Natural killer cell (primary cell): ENCODE measurements around the gene CORO7. TPM values are rescaled to one million over a fixed set of nuclear protein-coding genes. Genes with fewer than 3 reads are reported as not detected.

Experiments used
- ATAC-seq, 3 donors: fragments of 150-1000 bp in 2 of 3; fragments of 200-7000 bp in 1 of 3; cut with Tn5 transposase; 1 replicate in 1 of 3; 2 replicates in 2 of 3; pipeline ENCODE4 v1.10.0; 2021; ENCODE audit warnings: mild to moderate bottlenecking in 2 of 3, moderate library complexity in 2 of 3
- DNase-seq, 2 donors: peaks; one replicate each; pipeline versions ENCODE4 v3.0.0 to v3.0.0-alpha.2; 2013 to 2021; ENCODE audit warnings: mixed read lengths in 1 of 2
- H3K27ac ChIP-seq: one replicate; pipeline ENCODE4 v1.5.1; 2013; ENCODE audit warnings: mild to moderate bottlenecking, low read length
- H3K27me3 ChIP-seq: one replicate; pipeline ENCODE4 v1.6.1; 2013; ENCODE audit warnings: low read length; ENCODE audit not compliant: control insufficient read depth, insufficient read depth
- H3K36me3 ChIP-seq: one replicate; pipeline ENCODE4 v1.6.1; 2013; ENCODE audit warnings: low read length; ENCODE audit not compliant: control insufficient read depth, insufficient read depth
- H3K4me1 ChIP-seq: one replicate; pipeline ENCODE4 v1.6.1; 2013; ENCODE audit warnings: low read length; ENCODE audit not compliant: control insufficient read depth, insufficient read depth
- H3K4me3 ChIP-seq: one replicate; pipeline ENCODE4 v1.5.1; 2013; ENCODE audit warnings: low read length
- H3K9me3 ChIP-seq: one replicate; pipeline ENCODE4 v1.6.1; 2013; ENCODE audit warnings: low read length; ENCODE audit not compliant: control insufficient read depth, insufficient read depth
- H3K27ac Mint-ChIP-seq, 2 donors: one replicate each; pipeline ENCODE4 v1.8.0; 2022; ENCODE audit warnings: mild to moderate bottlenecking in 2 of 2, mixed read lengths in 2 of 2, moderate library complexity in 1 of 2
- H3K27me3 Mint-ChIP-seq, 2 donors: one replicate each; pipeline ENCODE4 v1.8.0; 2022; ENCODE audit warnings: low read depth in 2 of 2, mixed read lengths in 2 of 2
- H3K36me3 Mint-ChIP-seq: one replicate; pipeline ENCODE4 v1.8.0; 2022; ENCODE audit warnings: mixed read lengths
- H3K4me1 Mint-ChIP-seq, 2 donors: one replicate each; pipeline ENCODE4 v1.8.0; 2022; ENCODE audit warnings: mixed read lengths in 2 of 2
- H3K4me3 Mint-ChIP-seq: one replicate; pipeline ENCODE4 v1.8.0; 2022; ENCODE audit warnings: mild to moderate bottlenecking, moderate library complexity, mixed read lengths
- H3K9me3 Mint-ChIP-seq, 2 donors: one replicate each; pipeline ENCODE4 v1.8.0; 2022; ENCODE audit warnings: mixed read lengths in 2 of 2
- CTCF ChIP-seq: fragments of 200-600 bp; IDR thresholded peaks from one replicate; pipeline ENCODE4 v1.8.0; 2022; ENCODE audit warnings: antibody characterized with exemption
- WGBS: methylation state at CpG from one replicate; pipeline ENCODE4 v1.1.7; 2013; ENCODE audit warnings: missing lambda C conversion rate; ENCODE audit not compliant: insufficient coverage; 5-methylcytosine and 5-hydroxymethylcytosine counted together
- intact Hi-C: fragments of 100-400 bp; cut with micrococcal nuclease; formaldehyde crosslinking; loops from one replicate; pipeline ENCODE4 v1.14.2; 2022
- total RNA-seq, 4 donors: library from RNA; stranded (reverse); fragments of 120-200 nt in 1 of 4; gene quantifications; one replicate each; pipeline versions ENCODE4 v1.2.3 to v1.2.4, GENCODE V29; 2013 to 2022

CORO7 gene
- total RNA-seq, 3 donors from 2014 or later (not counting 1 experiment from before 2014, with no cell fraction given): 335 to 425 (median 415) TPM

- DNase-seq: no peak
- intact Hi-C loops: loop anchor here (10.0 kb wide), 1 partner anchor 204 kb away; the partner anchor contains the start of gene UBALD1
- H3K9me3 ChIP-seq: no peaks in the 10 kb centered on the region
- peaks cover 64% of the 10 kb centered on the region for H3K36me3 ChIP-seq
- 90% methylated on average over 15 of the region's 15 CpGs for WGBS
- peak overlapping the region; percentile 55 for H3K4me3 Mint-ChIP-seq
- no peaks in the 10 kb centered on the region for H3K27me3 ChIP-seq
- no peaks in the 10 kb centered on the region for H3K36me3 Mint-ChIP-seq
- peak overlapping the region in 1 of 2 donors; percentile 30 for H3K27ac Mint-ChIP-seq
- H3K27ac ChIP-seq: no peak overlapping the region
- H3K27me3 Mint-ChIP-seq: no peaks in the 10 kb centered on the region
- peaks cover 40% of the 10 kb centered on the region for H3K4me1 ChIP-seq
- ATAC-seq: no peak
- peaks cover 38 to 44% of the 10 kb centered on the region in 2 donors for H3K4me1 Mint-ChIP-seq
- H3K9me3 Mint-ChIP-seq: no peaks in the 10 kb centered on the region
- no peak for TF ChIP-seq CTCF
- H3K4me3 ChIP-seq: no peak overlapping the region
Measured at GRCh38 chr16:4410335-4411075, 5.9 kb downstream of the CORO7 start.

GRCh38 chr16:4409081-4409932, 7.1 kb downstream of the CORO7 start:
- H3K9me3 ChIP-seq: no peaks in the 10 kb centered on the region
- no peak for TF ChIP-seq CTCF
- H3K4me3 Mint-ChIP-seq: no peak overlapping the region

GRCh38 chr16:4408323-4408690, 8.1 kb downstream of the CORO7 start:
- H3K36me3 Mint-ChIP-seq: no peaks in the 10 kb centered on the region

More at GRCh38 chr16:4409081-4409932, 7.1 kb downstream of the CORO7 start:
- no peak overlapping the region for H3K4me3 ChIP-seq
- peaks cover 28% of the 10 kb centered on the region for H3K4me1 ChIP-seq
- Mint-ChIP-seq H3K27me3 (no peaks in the 10 kb centered on the region), H3K4me1 (peaks cover 26 to 40% of the 10 kb centered on the region in 2 donors), H3K27ac (no peak overlapping the region), H3K9me3 (no peaks in the 10 kb centered on the region), H3K36me3 (no peaks in the 10 kb centered on the region)
- H3K27me3 ChIP-seq: no peaks in the 10 kb centered on the region
- 95% methylated on average over 19 of the region's 19 CpGs for WGBS
- ATAC-seq: no peak
- intact Hi-C loops: no loop called here
- H3K36me3 ChIP-seq: peaks cover 76% of the 10 kb centered on the region
- peak in 1 of 2 donors; percentile 35 for DNase-seq
- no peak overlapping the region for H3K27ac ChIP-seq

More at GRCh38 chr16:4408323-4408690, 8.1 kb downstream of the CORO7 start:
- H3K27me3 ChIP-seq: no peaks in the 10 kb centered on the region
- no peak overlapping the region for H3K4me3 ChIP-seq
- 90% methylated on average over 10 of the region's 10 CpGs for WGBS
- H3K36me3 ChIP-seq: peaks cover 86% of the 10 kb centered on the region
- H3K9me3 Mint-ChIP-seq: no peaks in the 10 kb centered on the region
- no peaks in the 10 kb centered on the region for H3K9me3 ChIP-seq
- no peaks in the 10 kb centered on the region for H3K27me3 Mint-ChIP-seq
- ATAC-seq (no peak), DNase-seq (no peak)
- no peak overlapping the region for H3K27ac Mint-ChIP-seq
- H3K4me1 ChIP-seq: peaks cover 18% of the 10 kb centered on the region
- TF ChIP-seq CTCF: no peak
- H3K4me1 Mint-ChIP-seq: peaks cover 21 to 36% of the 10 kb centered on the region in 2 donors
- intact Hi-C loops: no loop called here
- H3K27ac ChIP-seq: no peak overlapping the region
- no peak overlapping the region for H3K4me3 Mint-ChIP-seq
